HL-60 (cell line): ENCODE data around the gene TOR1A.

Source experiments
- CTCF ChIP-seq: IDR thresholded peaks from one replicate; pipeline ENCODE4 v1.5.1; 2011; ENCODE audit warnings: low read length, control low read depth, inconsistent platforms; ENCODE audit not compliant: insufficient read depth
- GABPA ChIP-seq: IDR thresholded peaks from 2 replicates; pipeline ENCODE4 v1.6.1; 2012; ENCODE audit warnings: low read depth
- POLR2AphosphoS5 ChIP-seq: IDR thresholded peaks from 2 replicates; pipeline ENCODE4 v1.6.1; 2012; ENCODE audit warnings: low read depth
- REST ChIP-seq: IDR thresholded peaks from 2 replicates; pipeline ENCODE4 v1.6.1; 2012; ENCODE audit warnings: low read depth; ENCODE audit not compliant: insufficient replicate concordance
- SPI1 ChIP-seq: IDR thresholded peaks from 2 replicates; pipeline ENCODE4 v1.6.1; 2012; ENCODE audit warnings: low read depth, mild to moderate bottlenecking, borderline replicate concordance

- no peak for TF ChIP-seq CTCF
- no peak for TF ChIP-seq POLR2AphosphoS5
- no peak for TF ChIP-seq GABPA
- no peak for TF ChIP-seq REST
- TF ChIP-seq SPI1, result no peak
Measured at GRCh38 chr9:129778469-129778868, 45.5 kb downstream of the TOR1A start.
